ENCODE measurements around the gene FARS2. TPM values are rescaled to one million over a fixed set of nuclear protein-coding genes. Genes with fewer than 3 reads are reported as not detected.

The FARS2 gene
- total RNA-seq, 2 experiments from 2014 or later, result 18.4 to 20.0 TPM

DNA sequence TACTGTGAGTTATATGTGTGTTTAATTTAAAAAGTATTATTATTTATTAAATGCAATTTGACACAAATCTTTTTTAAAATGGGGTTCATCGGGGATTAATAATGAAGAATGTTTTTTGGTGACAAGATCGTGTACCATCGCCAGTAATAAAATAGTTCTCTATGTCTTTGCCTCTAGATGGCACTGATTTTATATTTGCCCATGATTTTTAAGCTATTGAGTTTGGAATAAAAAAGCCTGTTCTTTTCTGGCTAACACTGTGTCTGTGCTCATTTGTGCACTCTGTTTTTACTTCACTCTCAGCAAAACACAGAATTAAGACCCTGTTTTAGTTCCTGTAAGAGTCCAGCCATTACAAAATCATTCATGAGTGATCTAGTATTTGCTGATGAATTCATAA, 127.0 kb downstream of the FARS2 start:
- H3K27me3 Mint-ChIP-seq, result no peaks in the 10 kb centered on the region
- H3K36me3 Mint-ChIP-seq, result no peaks in the 10 kb centered on the region
- no peak overlapping the region for H3K27ac Mint-ChIP-seq
- H3K4me1 Mint-ChIP-seq, result peaks cover 3% of the 10 kb centered on the region
- no peak overlapping the region for H3K4me3 Mint-ChIP-seq
- DNase-seq, result no peak
- H3K9me3 Mint-ChIP-seq, result no peaks in the 10 kb centered on the region

DNA sequence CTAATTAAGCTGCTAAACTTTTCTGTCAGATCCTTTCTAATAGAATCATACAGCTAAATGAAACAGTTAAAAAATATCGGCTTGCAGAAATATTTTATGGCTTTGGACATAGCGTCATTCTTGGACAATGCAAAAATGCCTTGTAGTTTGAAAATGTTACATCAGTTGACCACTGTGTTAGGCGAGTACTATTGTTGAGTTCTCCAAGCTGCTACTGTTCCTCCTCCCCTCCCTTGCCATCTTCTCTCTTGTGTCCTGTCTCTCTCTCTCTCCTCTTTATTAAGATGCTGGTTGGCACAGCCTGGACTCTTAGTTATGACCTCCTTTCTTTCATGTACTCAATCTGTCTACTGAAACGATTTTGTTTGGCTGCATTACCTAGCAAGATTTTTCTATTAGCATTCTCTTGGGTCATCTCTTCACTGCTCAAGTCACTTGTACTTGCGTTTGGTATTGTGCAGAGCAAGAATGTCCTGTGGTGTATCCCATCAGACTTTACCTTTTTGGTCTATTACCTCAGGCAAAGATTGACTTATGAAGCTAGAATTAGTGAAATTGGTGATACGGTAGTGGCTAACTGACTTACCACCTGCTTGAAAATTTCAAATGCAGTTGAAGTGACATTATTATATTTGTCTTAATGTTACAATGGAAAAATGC, 127.9 kb downstream of the FARS2 start:
- no peak for DNase-seq
- H3K36me3 Mint-ChIP-seq, result no peaks in the 10 kb centered on the region
- H3K27me3 Mint-ChIP-seq, result no peaks in the 10 kb centered on the region
- H3K9me3 Mint-ChIP-seq, result no peaks in the 10 kb centered on the region
- H3K4me3 Mint-ChIP-seq, result no peak overlapping the region
- H3K27ac Mint-ChIP-seq, result no peak overlapping the region
- H3K4me1 Mint-ChIP-seq, result no peaks in the 10 kb centered on the region

DNA sequence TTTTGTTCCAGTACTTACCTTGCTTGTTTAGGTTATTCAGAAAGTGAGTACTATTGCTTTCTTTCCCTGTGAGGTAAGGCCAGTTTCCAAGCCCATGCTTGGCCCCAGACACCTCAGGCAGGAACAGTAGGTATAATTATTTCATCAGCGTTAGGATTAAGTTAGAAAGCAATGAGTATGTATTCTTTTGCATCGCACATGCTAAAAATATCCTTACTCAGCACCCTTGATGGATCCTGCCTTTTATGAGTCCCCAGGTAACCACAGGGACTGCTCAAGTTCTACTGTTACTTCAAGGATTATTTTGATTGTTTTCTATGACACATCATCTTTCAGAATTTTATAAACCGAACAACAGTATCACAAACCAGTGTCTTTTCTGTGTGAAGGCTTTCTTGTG, 128.9 kb downstream of the FARS2 start:
- H3K4me1 Mint-ChIP-seq, result no peaks in the 10 kb centered on the region
- DNase-seq, result no peak
- H3K27ac Mint-ChIP-seq, result no peak overlapping the region
- no peaks in the 10 kb centered on the region for H3K27me3 Mint-ChIP-seq
- no peaks in the 10 kb centered on the region for H3K36me3 Mint-ChIP-seq
- no peaks in the 10 kb centered on the region for H3K9me3 Mint-ChIP-seq
- no peak overlapping the region for H3K4me3 Mint-ChIP-seq

DNA sequence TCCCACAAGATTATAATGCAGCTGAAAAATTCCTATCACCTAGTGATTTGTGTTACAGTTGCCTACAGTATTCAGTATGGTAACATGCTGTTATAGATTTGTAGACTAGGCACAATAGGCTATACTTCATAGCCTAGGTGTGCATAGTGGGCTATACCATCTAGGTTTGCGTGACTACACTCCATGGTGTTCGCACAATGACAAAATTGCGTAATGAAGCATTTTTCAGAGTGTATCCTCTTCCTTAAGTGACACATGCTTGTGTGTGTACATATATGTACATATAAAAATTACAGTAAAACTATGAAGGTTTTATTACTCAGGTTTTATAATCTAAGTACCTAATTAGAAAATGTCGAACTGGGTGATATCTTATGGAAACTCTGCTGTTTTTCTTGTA, 133.0 kb downstream of the FARS2 start:
- Mint-ChIP-seq H3K27me3 (no peaks in the 10 kb centered on the region), H3K27ac (no peak overlapping the region), H3K4me1 (peaks cover 4% of the 10 kb centered on the region), H3K9me3 (no peaks in the 10 kb centered on the region), H3K4me3 (no peak overlapping the region), H3K36me3 (no peaks in the 10 kb centered on the region)
- DNase-seq, result no peak

DNA sequence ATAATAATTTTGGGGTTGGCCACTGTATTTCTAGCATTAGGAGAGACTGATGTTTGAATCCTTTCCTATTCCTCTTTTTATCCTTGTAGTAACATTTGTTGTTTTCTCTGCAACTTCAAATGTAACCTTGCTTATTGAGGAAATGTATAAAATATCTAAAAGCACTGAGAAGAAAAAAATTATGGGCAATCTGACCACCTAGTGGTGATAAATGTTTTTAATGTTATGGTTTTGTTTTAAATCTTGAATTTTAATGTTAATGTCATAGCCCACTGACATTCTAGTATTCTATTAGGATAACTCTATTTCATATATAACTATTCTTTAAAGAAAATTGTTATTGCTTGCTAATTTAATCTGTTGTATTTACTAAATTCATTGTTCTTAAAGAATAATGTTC, 134.4 kb downstream of the FARS2 start:
- no peak overlapping the region for H3K4me3 Mint-ChIP-seq

DNA sequence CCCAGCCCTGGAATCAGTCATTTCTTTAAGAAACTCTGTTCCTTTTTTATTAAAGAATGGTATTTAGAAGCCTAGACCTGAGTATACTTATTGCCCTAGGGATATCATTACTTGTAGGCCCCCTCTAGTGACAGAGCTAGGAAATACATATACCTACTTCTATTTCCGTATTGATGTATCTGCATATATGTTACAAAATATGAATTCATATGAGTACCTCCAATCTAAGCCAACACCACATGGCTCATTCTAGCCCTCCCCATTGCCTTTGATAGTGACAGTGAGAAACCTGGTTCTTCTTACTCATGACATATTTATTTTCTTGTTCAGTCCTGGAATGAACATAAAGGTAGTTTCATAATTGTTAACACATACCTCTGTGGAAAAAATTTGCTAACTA, 137.2 kb downstream of the FARS2 start:
- peaks cover 19% of the 10 kb centered on the region for H3K4me1 Mint-ChIP-seq
- DNase-seq, result peak; percentile 3
- H3K27me3 Mint-ChIP-seq, result no peaks in the 10 kb centered on the region
- peaks cover 7% of the 10 kb centered on the region for H3K36me3 Mint-ChIP-seq
- H3K27ac Mint-ChIP-seq, result no peak overlapping the region
- H3K4me3 Mint-ChIP-seq, result no peak overlapping the region
- no peaks in the 10 kb centered on the region for H3K9me3 Mint-ChIP-seq

More for the DNA sequence above, 134.4 kb downstream of the FARS2 start:
- Mint-ChIP-seq H3K27me3 (no peaks in the 10 kb centered on the region), H3K36me3 (no peaks in the 10 kb centered on the region), H3K9me3 (no peaks in the 10 kb centered on the region), H3K27ac (no peak overlapping the region), H3K4me1 (peaks cover 12% of the 10 kb centered on the region)
- DNase-seq, result no peak

DNA sequence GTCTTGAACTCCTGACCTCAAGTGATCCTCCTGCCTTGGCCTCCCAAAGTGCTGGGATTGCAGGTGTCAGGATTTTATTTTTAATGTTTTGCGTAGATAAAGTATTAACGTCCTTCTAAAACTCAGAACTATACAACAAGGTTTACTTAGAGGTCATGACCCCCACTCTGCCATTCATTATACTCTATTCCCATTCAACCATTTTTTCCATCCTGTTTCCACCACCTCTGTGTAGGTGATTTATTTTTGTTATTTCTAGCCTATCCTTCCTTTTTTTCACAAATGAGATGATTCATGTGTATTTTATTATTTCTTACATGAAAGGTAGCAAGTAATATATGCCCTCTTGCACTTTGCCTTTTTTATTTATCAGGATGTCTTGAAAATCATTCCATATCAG, 138.1 kb downstream of the FARS2 start:
- Mint-ChIP-seq H3K27me3 (no peaks in the 10 kb centered on the region), H3K4me3 (no peak overlapping the region), H3K4me1 (peaks cover 19% of the 10 kb centered on the region), H3K36me3 (peaks cover 7% of the 10 kb centered on the region), H3K27ac (no peak overlapping the region), H3K9me3 (no peaks in the 10 kb centered on the region)
- no peak for DNase-seq

DNA sequence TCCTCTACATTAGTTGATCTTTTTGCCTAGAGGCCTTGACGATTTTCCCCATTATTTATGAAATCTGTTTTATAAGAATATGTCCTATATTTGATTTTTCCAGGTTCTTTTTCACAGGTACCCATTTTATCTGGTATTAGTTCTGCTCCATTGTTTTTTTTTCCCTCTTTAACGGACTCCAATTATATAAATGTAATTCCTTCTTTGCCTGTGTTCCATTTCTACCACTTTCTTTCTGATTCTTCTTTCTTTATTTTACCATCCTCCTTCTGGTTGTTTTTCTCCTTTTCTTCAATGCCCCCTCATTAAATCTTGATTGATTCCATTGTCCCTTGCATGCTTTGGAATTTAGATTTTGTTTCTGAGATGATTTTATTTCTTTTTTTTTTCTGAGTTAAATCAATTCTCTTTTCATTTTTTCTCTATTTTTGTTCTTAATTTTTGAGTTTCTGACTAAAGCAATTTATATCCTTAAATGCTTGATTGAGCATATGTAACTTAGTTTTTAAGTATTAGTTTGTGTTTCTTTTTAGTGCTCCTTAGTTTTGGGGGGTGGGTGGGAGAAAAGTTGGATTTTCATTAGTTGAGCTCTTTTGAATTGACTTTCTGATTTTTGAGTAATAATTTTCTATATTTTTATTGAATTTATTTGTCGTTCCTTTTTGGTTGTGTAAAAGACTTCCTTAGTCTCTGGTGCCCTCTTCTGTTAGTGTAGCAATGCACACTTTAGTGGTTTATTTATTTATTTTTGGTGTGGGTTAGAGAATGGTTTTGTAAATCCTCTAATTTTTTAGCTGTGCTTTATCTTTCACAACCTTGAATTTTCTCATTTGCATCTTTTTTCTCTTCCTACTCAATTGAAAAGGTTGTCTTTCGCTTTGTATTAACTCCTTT, 140.8 kb downstream of the FARS2 start:
- H3K27me3 Mint-ChIP-seq, result no peaks in the 10 kb centered on the region
- H3K27ac Mint-ChIP-seq, result no peak overlapping the region
- peaks cover 19% of the 10 kb centered on the region for H3K4me1 Mint-ChIP-seq
- DNase-seq, result no peak
- no peak overlapping the region for H3K4me3 Mint-ChIP-seq
- no peaks in the 10 kb centered on the region for H3K9me3 Mint-ChIP-seq
- H3K36me3 Mint-ChIP-seq, result peaks cover 7% of the 10 kb centered on the region

DNA sequence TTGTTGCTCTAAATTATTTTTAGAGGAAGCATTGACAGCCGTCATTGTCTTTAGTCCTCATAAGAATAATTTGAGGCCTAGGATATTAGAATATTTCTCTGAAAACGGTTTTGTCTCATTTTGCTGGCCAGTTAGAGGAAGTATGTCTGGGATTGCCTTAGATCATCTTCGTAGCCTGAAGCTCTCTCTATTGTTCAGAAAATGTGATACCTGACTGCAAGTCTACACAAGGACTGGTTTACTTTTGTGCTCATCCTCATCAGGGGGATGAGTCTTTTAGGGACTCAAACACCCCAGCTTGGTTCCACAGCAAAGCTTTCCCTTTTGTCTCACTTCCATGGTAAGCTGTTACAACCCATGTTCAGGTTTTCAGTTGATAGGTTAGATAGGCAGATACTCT, 141.8 kb downstream of the FARS2 start:
- H3K9me3 Mint-ChIP-seq, result no peaks in the 10 kb centered on the region
- no peak for DNase-seq
- no peak overlapping the region for H3K27ac Mint-ChIP-seq
- H3K4me3 Mint-ChIP-seq, result no peak overlapping the region
- peaks cover 17% of the 10 kb centered on the region for H3K4me1 Mint-ChIP-seq
- peaks cover 7% of the 10 kb centered on the region for H3K36me3 Mint-ChIP-seq
- no peaks in the 10 kb centered on the region for H3K27me3 Mint-ChIP-seq

DNA sequence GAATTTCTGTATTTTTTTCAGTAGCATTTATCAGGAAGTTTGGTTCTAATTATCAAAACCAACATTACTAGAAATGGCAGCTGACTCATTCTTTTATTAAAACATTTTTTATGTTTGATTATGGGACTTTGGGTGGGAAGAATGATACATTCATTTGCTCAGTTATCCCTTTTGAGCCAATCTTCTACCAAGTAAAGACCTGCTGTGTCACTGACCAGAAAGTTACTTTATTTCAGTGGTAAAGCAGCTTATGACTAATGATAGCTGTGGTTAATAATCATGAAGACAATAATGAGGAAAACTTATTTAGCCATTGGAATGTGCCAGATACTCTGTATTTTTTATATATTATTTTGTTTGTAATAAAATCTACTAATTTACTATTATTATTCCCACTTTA, 142.3 kb downstream of the FARS2 start:
- Mint-ChIP-seq H3K4me3 (no peak overlapping the region), H3K36me3 (peaks cover 7% of the 10 kb centered on the region), H3K9me3 (no peaks in the 10 kb centered on the region), H3K27me3 (no peaks in the 10 kb centered on the region), H3K27ac (no peak overlapping the region), H3K4me1 (peaks cover 15% of the 10 kb centered on the region)
- DNase-seq, result no peak

DNA sequence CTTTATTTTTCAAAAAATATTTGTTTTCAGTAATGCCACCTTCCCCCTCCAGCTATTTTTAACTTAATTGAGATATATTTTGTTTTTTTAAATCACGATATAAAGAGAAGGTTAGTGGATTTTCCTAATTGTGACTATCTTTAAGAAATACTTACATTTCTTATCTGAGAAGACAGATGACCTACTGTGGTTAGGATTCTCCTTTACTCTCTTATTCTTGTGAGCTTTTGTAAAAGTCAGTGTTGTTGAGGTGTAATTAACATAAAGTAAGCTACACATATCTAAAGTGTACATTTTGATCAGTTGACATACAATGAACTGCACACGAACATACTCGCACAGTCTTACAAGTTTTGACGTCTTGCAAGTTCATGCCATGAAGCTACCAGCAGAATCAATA, 144.7 kb downstream of the FARS2 start:
- Mint-ChIP-seq H3K9me3 (no peaks in the 10 kb centered on the region), H3K4me1 (peaks cover 7% of the 10 kb centered on the region), H3K36me3 (peaks cover 7% of the 10 kb centered on the region), H3K27ac (no peak overlapping the region), H3K4me3 (no peak overlapping the region), H3K27me3 (no peaks in the 10 kb centered on the region)
- DNase-seq, result no peak

DNA sequence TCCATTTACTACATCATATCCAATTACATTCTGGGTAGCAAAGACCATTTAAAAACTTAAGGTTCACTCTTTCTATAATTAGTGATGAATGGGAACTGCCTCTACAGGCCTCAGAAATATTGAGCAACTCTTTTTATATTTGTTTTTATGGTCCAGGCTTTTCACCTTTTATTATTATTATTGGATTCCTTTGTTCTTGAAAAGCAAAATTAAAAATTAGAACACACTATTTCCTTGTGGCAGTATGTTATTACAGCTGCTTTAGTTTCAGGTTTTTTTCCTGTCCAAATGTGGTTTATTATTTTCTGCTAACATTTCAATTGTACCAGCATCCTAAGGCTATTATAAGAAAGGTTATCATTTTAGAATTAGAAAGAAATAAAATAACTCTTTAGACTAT, 150.1 kb downstream of the FARS2 start:
- Mint-ChIP-seq H3K27ac (no peak overlapping the region), H3K36me3 (peaks cover 15% of the 10 kb centered on the region), H3K4me1 (no peaks in the 10 kb centered on the region), H3K9me3 (no peaks in the 10 kb centered on the region), H3K4me3 (no peak overlapping the region), H3K27me3 (no peaks in the 10 kb centered on the region)
- no peak for DNase-seq

DNA sequence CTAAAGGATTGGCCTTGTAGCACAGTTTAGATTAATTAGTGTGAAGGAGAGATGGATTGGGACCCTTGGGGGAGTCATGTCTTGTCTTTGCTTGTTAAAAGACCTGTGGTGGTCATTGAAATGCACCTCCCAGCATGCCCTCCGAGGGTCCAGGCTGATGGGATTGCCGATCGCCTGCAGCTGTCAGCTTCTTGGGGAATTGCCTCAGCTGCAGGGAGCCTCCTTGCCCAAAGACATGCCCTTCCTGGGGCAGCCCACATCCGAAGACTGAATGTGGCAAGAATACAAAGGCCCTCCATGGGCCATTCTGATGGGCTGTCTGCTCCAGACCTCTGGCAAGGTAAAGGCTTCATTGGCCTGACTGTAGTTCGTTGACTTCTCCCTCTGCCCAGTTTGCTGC, 150.7 kb downstream of the FARS2 start:
- Mint-ChIP-seq H3K4me1 (no peaks in the 10 kb centered on the region), H3K27ac (no peak overlapping the region), H3K36me3 (peaks cover 15% of the 10 kb centered on the region), H3K27me3 (no peaks in the 10 kb centered on the region), H3K4me3 (no peak overlapping the region), H3K9me3 (no peaks in the 10 kb centered on the region)
- no peak for DNase-seq

DNA sequence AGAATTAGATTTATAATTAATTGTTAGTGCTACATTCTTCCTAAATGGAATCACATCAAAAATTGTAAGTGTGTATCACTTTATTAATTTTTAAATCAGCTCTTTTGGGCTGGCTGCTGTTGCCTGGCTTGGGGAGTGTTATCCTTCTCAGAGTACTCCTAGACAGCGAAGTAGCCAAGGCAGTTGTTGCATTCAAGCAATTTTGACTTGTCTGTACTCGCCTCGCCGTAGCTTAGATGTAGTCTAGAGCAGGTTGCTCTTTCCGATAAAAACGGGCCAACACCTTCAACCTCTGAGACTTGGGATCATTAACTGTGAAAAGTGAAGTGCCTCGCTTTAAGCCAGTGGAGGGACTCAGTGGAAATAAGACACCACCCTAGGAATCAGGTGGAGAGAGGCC, 151.3 kb downstream of the FARS2 start:
- Mint-ChIP-seq H3K4me3 (no peak overlapping the region), H3K9me3 (peaks cover 3% of the 10 kb centered on the region), H3K27ac (no peak overlapping the region), H3K4me1 (no peaks in the 10 kb centered on the region), H3K27me3 (no peaks in the 10 kb centered on the region), H3K36me3 (peaks cover 18% of the 10 kb centered on the region)
- no peak for DNase-seq

DNA sequence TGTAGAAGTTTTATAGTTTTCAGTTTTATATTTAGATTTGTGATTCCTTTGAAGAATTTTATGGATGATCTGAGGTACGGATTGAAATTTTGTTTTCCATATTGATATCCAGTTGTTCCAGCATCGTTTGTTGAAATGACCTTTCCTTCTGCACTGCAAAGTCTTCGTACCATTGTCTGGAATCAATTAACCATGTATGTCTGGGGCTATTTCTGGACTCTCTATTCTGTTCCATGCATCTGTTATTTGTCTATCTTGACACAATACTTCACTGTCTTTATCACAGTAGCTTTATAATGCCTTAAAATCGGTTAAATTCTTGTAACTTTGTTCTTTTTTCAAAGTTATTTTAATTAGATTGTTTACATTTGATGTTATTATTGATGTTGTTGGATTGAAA, 154.9 kb downstream of the FARS2 start:
- Mint-ChIP-seq H3K27ac (no peak overlapping the region), H3K27me3 (no peaks in the 10 kb centered on the region), H3K36me3 (peaks cover 29% of the 10 kb centered on the region), H3K9me3 (peaks cover 6% of the 10 kb centered on the region), H3K4me3 (no peak overlapping the region), H3K4me1 (no peaks in the 10 kb centered on the region)
- DNase-seq, result no peak

Measured in activated naive CD8-positive, alpha-beta T cell treated with anti-CD3 and anti-CD28 coated beads for 36 hours (primary cell).